ENCODE measurements around the gene PSMB5. TPM values are rescaled to one million over a fixed set of nuclear protein-coding genes. Genes with fewer than 3 reads are reported as not detected.

The PSMB5 gene
- total and polyA plus RNA-seq, 12 donors = 55.4 to 377 (median 139) TPM

DNA sequence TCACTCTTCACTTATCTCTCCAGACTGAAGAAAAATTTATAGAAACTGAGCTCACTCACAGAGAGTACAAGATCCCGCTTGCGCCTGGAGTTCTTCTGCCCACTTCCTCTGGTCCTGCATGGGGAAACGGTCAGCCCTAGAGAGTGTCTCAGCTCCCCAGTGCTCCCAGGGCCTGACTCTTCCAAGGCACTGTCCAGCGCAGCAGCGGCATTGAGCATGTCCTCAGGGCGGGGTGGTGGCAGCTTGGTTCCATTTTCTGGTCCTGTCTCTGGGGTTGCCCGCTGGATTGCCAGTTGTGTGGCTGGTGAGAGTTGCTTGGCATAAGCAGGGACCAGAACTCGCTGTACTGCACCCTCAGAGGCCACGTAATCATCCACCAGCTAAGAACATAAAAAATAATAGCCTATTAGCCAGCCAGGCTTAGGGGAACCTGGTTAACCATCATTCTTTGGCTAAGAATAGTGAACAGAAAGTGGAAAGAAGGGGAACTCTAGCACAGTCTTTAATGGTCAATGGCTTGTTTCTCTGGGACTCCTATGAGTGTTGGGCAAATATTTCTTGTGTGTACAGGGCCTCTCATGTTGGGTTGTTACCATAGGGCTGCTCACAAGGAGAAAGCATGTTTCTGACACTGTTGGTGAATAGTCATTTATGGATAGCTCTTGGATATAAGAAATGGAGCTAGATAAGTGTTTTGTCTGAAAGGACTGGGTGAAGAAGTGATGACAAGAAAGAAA is 38.6 kb downstream of the PSMB5 start:
- no peak overlapping the region for H3K4me3 ChIP-seq
- H3K9me3 ChIP-seq (replicated peaks in 1 of 3) = no peaks in the 10 kb centered on the region
- peak in 1 of 7 donors; percentile 50 for DNase-seq
- H3K27me3 ChIP-seq = no peaks in the 10 kb centered on the region
- H3K4me1 ChIP-seq (replicated peaks in 1 of 2) = no peaks in the 10 kb centered on the region
- no peak overlapping the region for H3K27ac ChIP-seq
- H3K36me3 ChIP-seq (replicated peaks in 1 of 2) = no peaks in the 10 kb centered on the region
- 83 to 96% (median 91%) methylated on average over 7 to 9 of the region's 9 CpGs for WGBS, 4 donors
- no peak for TF ChIP-seq POLR2A (IDR thresholded peaks at IDR 0.05)
- no peak for TF ChIP-seq CTCF (IDR thresholded peaks at IDR 0.05)
- intact Hi-C loops (cut with DNase I) = no loop called here

DNA sequence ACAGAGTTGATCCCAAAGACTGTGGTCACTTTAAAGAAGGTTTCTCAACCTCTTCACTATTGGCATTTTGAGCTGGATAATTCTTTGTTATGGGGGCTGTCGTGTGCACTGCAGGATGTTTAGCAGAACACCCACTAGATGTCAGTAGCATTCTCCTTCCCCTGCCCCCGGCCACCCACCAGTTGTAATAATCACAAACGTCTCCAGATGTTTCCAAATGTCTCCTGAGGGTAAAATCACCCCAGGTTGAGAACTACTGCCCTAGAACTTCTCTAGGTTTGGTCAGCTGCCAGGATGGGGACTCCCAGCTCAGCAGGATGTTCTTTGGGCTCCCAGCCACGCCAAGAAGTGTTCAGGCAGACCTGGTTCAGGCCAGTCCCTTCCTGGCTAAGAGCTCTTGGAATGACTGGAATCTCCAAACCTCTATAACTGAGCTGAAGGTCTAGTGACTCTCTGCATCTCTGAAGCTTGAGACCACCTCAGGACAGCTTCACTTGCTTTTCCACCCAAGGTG is 39.9 kb downstream of the PSMB5 start:
- TF ChIP-seq CTCF (IDR thresholded peaks at IDR 0.05) = peak; percentile 19 to 55 (median 40)
- TF ChIP-seq POLR2A (IDR thresholded peaks at IDR 0.05) = no peak
- no peaks in the 10 kb centered on the region for H3K27me3 ChIP-seq
- H3K36me3 ChIP-seq (replicated peaks in 1 of 2) = no peaks in the 10 kb centered on the region
- peak in 4 of 7 donors; percentile 23 to 62 (median 38) for DNase-seq
- WGBS, 4 donors = 10 to 29% (median 12%) methylated on average over 4 of the region's 4 CpGs
- intact Hi-C loops (cut with DNase I) = no loop called here
- no peaks in the 10 kb centered on the region for H3K4me1 ChIP-seq (replicated peaks in 1 of 2)
- H3K9me3 ChIP-seq (replicated peaks in 1 of 3) = no peaks in the 10 kb centered on the region
- no peak overlapping the region for H3K4me3 ChIP-seq
- no peak overlapping the region for H3K27ac ChIP-seq

- intact Hi-C loops (cut with DNase I) = no loop called here
These were observed 41.2 kb downstream of the PSMB5 start for GRCh38 chr14:22993517-22993916.

DNA sequence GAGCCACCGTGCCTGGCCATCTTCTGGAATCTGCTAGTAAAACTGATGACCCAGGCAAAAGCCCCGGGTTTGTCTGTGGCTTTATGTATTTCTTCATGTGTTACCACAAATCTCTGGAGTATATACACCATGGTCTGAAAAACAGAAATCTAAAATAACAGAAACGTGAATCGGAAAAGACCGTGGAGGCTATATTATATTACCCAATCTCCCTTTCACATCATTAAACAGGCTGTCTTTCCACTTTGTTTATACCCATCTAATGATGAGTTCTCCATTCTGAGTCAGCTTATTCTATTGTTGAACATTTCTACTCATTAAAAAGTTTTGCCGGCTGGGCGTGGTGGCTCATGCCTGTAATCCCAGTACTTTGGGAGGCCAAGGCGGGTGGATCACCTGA is 42.8 kb downstream of the PSMB5 start:
- DNase-seq = no peak
- Histone ChIP-seq H3K4me1 (replicated peaks in 1 of 2) (no peaks in the 10 kb centered on the region), H3K9me3 (replicated peaks in 1 of 3) (no peaks in the 10 kb centered on the region), H3K4me3 (no peak overlapping the region), H3K27ac (no peak overlapping the region), H3K27me3 (no peaks in the 10 kb centered on the region), H3K36me3 (replicated peaks in 1 of 2) (no peaks in the 10 kb centered on the region)
- intact Hi-C loops (cut with DNase I) = no loop called here
- 87 to 92% (median 89%) methylated on average over 8 of the region's 8 CpGs for WGBS, 4 donors
- TF ChIP-seq CTCF (IDR thresholded peaks at IDR 0.05) (no peak), POLR2A (IDR thresholded peaks at IDR 0.05) (no peak)

More at GRCh38 chr14:22993517-22993916, 41.2 kb downstream of the PSMB5 start:
- DNase-seq = no peak
- Histone ChIP-seq H3K27ac (no peak overlapping the region), H3K27me3 (no peaks in the 10 kb centered on the region), H3K4me1 (replicated peaks in 1 of 2) (no peaks in the 10 kb centered on the region), H3K9me3 (replicated peaks in 1 of 3) (no peaks in the 10 kb centered on the region), H3K4me3 (no peak overlapping the region), H3K36me3 (replicated peaks in 1 of 2) (no peaks in the 10 kb centered on the region)
- no peak for TF ChIP-seq CTCF (IDR thresholded peaks at IDR 0.05)
- TF ChIP-seq POLR2A (IDR thresholded peaks at IDR 0.05) = no peak

All from adrenal gland (tissue), 12 donors.